AG04449 (cell line): ENCODE data around the gene SH3D19.

Experiments
- CTCF ChIA-PET: fragments of 350-600 bp; formaldehyde crosslinking; extraction: SDS; loops from one replicate; lab custom pipeline; 2021; ENCODE audit warnings: antibody characterized with exemption; lab: Yijun Ruan, JAX
- POLR2A ChIA-PET: fragments of 400-600, 350-600 bp; formaldehyde crosslinking; extraction: SDS; loops from one replicate; lab custom pipeline; 2020; ENCODE audit warnings: antibody characterized with exemption, inconsistent platforms; lab: Yijun Ruan, JAX
- DNase-seq: peaks from one replicate; pipeline ENCODE4 v3.0.0-alpha.2; 2010; ENCODE audit warnings: low read depth, low spot score
- H3K4me3 ChIP-seq: 2 replicates; pipeline ENCODE4 v1.5.1; 2011; ENCODE audit warnings: low read depth, mild to moderate bottlenecking, control low read depth, low read length
- TF ChIP-seq, protein P1 (sequence below): IDR thresholded peaks from one replicate; pipeline ENCODE4 v1.5.1; 2011; ENCODE audit warnings: mild to moderate bottlenecking, moderate library complexity, low read length, control low read depth, inconsistent platforms; ENCODE audit not compliant: insufficient read depth; ENCODE audit errors: missing control alignments

SH3D19 gene

DNA sequence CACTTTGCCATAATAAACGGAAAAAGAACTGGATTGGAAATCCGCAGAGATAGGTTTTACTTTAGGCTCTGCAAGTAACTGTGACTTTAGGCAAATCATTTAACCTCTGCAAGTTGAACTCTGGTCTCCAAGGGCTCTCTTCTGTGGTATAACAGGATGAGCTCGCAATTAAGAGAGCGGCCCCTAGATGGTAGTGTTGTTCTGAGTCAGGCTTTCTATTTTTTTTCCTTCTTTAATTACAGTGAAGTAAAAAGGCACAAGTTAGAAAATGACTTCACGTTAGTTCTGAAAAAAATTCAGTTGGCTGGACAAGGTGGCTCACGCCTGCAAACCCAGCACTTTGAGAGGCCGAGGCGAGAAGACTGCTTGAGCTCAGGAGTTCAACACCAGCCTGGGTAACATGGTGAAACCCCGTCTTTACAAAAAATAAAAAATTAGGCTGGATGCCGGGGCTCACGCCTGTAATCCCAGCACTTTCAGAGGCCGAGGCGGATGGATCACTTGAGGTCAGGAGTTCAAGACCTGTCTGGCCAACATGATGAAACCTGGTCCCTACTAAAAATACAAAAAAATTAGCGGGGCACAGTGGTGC, 207.9 kb downstream of the SH3D19 start:
- TF ChIP-seq, protein P1, sequence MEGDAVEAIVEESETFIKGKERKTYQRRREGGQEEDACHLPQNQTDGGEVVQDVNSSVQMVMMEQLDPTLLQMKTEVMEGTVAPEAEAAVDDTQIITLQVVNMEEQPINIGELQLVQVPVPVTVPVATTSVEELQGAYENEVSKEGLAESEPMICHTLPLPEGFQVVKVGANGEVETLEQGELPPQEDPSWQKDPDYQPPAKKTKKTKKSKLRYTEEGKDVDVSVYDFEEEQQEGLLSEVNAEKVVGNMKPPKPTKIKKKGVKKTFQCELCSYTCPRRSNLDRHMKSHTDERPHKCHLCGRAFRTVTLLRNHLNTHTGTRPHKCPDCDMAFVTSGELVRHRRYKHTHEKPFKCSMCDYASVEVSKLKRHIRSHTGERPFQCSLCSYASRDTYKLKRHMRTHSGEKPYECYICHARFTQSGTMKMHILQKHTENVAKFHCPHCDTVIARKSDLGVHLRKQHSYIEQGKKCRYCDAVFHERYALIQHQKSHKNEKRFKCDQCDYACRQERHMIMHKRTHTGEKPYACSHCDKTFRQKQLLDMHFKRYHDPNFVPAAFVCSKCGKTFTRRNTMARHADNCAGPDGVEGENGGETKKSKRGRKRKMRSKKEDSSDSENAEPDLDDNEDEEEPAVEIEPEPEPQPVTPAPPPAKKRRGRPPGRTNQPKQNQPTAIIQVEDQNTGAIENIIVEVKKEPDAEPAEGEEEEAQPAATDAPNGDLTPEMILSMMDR: peak; percentile 56
- ChIA-PET POLR2A (interaction anchor here (1.0 kb wide), 1 partner anchor 12 kb away, joined by 3 read pairs; no protein-coding TSS in a partner anchor), CTCF (interaction anchor here (0.5 to 2.8 kb wide), 47 partner anchors 9 to 1241 kb away, joined by 3 to 26 read pairs (median 4); partner anchors contain the start of gene SH3D19)
- no peak overlapping the region for H3K4me3 ChIP-seq
- peak; percentile 23 for DNase-seq

DNA sequence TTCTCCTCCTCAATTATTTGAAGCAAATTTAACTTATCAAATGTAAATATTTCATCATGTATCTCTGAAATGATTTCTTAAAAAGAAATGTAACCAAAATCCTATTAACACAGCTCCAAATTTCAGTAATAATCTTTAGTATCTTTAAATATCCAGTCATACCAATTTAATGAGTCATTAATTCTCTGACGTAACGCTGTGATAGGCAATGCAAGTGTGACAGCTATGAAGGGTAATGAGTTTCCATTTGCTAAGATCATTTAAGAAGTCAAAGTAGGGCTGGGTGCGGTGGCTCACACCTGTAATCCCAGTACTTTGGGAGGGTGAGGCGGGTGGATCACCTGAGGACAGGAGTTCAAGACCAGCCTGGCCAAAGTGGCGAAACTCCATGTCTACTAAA, 210.4 kb downstream of the SH3D19 start:
- H3K4me3 ChIP-seq: no peak overlapping the region
- TF ChIP-seq, protein P1: no peak
- no peak for DNase-seq
- CTCF ChIA-PET: interaction anchor here (0.7 to 1.4 kb wide), 6 partner anchors 9 to 498 kb away, joined by 3 to 4 read pairs (median 4); partner anchors contain the start of gene RPS3A
- POLR2A ChIA-PET: no interaction called here

DNA sequence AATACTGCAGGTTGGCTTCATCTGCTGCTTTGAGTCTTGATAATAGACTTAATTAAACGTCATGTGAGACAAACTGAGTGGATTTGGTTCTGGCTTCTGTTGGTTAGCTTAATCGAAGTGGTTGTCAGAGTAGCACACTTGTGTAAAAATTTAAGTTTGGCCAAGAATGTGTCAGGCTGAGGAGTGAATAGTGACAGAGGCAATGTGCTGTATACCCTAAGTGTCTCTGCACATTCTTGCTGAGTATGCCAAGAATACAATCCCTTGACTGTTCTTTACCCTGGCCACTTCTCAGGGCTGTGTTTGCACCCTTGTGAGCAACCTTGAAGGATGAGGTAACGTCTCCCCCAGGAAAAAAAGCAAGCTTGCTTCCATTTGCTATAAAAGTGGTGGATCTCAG, 211.1 kb downstream of the SH3D19 start:
- POLR2A ChIA-PET: no interaction called here
- H3K4me3 ChIP-seq: no peak overlapping the region
- no peak for DNase-seq
- CTCF ChIA-PET: interaction anchor here (0.7 to 1.5 kb wide), 7 partner anchors 8 to 498 kb away, joined by 3 to 4 read pairs (median 3); partner anchors contain the start of gene RPS3A
- TF ChIP-seq, protein P1: no peak

DNA sequence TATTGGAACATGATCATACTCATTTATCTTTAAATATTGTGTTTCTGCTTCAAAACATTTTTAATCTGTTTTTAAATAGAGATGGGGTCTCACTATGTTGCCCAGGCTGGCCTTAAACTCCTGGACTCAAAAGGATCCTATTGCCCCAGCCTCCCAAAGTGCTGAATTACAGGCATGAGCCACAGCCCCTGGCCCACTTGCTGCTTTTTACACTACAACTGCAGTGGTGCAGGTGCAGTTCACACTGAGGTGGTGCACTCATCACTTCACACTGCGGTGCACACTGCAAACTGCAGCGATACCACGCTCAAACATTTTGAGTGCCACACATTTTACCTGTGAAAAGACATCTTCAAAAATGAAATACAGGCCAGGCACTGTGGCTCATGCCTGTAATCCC, 215.2 kb downstream of the SH3D19 start:
- ChIA-PET CTCF (interaction anchor here (1.7 kb wide), 1 partner anchor 11 kb away, joined by 5 read pairs; the partner anchor contains the start of gene RPS3A), POLR2A (no interaction called here)
- TF ChIP-seq, protein P1: no peak
- H3K4me3 ChIP-seq: no peak overlapping the region
- no peak for DNase-seq

DNA sequence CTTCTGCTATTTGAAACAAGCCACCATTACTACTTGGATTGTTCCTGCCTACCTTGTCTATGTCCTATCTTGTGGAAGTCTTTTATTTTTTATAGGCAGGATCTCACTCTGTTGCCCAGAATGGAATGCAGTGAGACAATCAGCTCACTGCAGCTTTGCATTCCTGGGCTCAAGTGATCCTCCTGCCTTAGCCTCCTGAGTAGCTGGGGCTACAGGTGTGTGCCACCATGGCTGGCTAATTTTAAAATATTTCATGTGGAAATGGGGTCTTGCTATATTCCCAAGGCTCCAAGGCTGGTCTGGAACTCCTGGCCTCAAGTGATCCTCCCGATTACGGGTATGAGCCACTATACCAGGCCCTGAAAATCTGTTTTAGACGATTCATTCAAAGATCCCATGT, 218.3 kb downstream of the SH3D19 start:
- ChIA-PET POLR2A (no interaction called here), CTCF (interaction anchor here (0.9 kb wide), 1 partner anchor 8 kb away, joined by 4 read pairs; no protein-coding TSS in a partner anchor)
- no peak for DNase-seq
- TF ChIP-seq, protein P1: no peak
- no peak overlapping the region for H3K4me3 ChIP-seq

DNA sequence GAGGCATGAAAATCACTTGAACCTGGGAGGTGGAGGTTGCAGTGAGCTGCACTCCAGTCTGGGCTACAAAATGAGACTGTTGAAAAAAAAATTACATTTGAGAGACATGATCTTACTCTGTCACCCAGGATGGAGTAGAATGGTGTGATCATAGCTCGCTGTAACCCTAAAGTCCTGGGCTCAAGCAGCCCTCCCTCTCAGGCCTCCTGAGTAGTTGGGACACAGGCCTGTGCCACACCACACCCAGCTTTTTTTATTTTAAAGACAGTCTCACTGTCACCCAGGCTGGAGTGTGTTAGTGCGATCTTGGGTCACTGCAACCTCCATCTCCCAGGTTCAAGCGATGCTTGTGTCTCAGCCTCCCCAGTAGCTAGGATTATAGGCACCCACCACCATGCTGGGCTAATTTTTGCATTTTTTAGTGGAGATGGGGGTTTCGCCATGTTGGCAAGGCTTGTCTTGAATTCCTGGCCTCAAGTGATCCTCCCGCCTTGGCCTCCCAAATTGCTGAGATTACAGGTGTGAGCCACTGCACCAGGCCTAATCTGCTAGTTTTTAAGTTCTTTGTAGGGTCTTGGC, 219.9 kb downstream of the SH3D19 start:
- TF ChIP-seq, protein P1: no peak
- ChIA-PET CTCF (interaction anchor here (2.3 kb wide), 1 partner anchor 12 kb away, joined by 12 read pairs; no protein-coding TSS in a partner anchor), POLR2A (interaction anchor here (1.5 kb wide), 1 partner anchor 12 kb away, joined by 3 read pairs; no protein-coding TSS in a partner anchor)
- DNase-seq: no peak
- no peak overlapping the region for H3K4me3 ChIP-seq
